GM12892 (cell line): ENCODE measurements around the gene TFAP2C.

Experiments used
- POLR2A ChIP-seq: IDR thresholded peaks from 2 replicates; pipeline ENCODE4 v1.6.1; 2011; ENCODE audit warnings: low read depth, low read length, control low read depth
- POLR2AphosphoS5 ChIP-seq: IDR thresholded peaks from 2 replicates; pipeline ENCODE4 v1.6.1; 2011; ENCODE audit warnings: low read depth, low read length, control low read depth

DNA sequence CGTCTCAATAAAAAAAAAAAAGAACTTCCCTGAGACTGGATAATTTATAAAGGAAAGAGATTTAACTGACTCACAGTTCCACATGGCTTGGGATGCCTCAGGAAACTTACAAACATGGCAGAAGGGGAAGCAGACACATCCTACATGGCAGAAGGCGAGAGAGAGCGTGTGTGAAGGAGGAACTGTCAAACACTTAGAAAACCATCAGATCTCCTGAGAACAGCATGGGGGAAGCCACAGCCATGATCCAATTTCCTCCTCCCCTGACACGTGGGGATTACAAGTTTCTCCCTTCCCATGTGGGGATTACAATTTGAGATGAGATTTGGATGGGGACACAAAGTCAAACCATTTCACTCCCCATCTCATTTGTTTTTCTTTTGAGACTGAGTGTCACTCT, 46.6 kb upstream of the TFAP2C start:
- TF ChIP-seq POLR2A (no peak), POLR2AphosphoS5 (no peak)
